Hepatic stellate cell (primary cell): Measurements from ENCODE around the gene SH3PXD2A.
A peak's percentile ranks its signal among the peaks of the same experiment; 100 is the strongest.

Source experiments
- DNase-seq: peaks from one replicate; pipeline ENCODE4 v3.0.0; 2011; ENCODE audit warnings: low spot score

Gene SH3PXD2A

GRCh38 chr10:103811463-103811862 lies 43.9 kb downstream of the SH3PXD2A start:
- no peak for DNase-seq

- DNase-seq = no peak
Observed at GRCh38 chr10:103808780-103809179, 46.6 kb downstream of the SH3PXD2A start.

- no peak for DNase-seq
Observed at GRCh38 chr10:103807996-103808395, 47.4 kb downstream of the SH3PXD2A start.

- DNase-seq = no peak
Observed at GRCh38 chr10:103806395-103807187, 48.8 kb downstream of the SH3PXD2A start.

GRCh38 chr10:103805781-103806180 lies 49.6 kb downstream of the SH3PXD2A start:
- no peak for DNase-seq

- no peak for DNase-seq
Observed at GRCh38 chr10:103804871-103805270, 50.5 kb downstream of the SH3PXD2A start.

- no peak for DNase-seq
Observed at GRCh38 chr10:103803941-103804340, 51.4 kb downstream of the SH3PXD2A start.

- DNase-seq = no peak
Observed at GRCh38 chr10:103802637-103803353, 52.6 kb downstream of the SH3PXD2A start.

- no peak for DNase-seq
Observed at GRCh38 chr10:103802081-103802480, 53.3 kb downstream of the SH3PXD2A start.

- no peak for DNase-seq
Observed at GRCh38 chr10:103800789-103801540, 54.4 kb downstream of the SH3PXD2A start.

GRCh38 chr10:103800089-103800488 lies 55.3 kb downstream of the SH3PXD2A start:
- no peak for DNase-seq

GRCh38 chr10:103799341-103799740 lies 56.0 kb downstream of the SH3PXD2A start:
- no peak for DNase-seq

GRCh38 chr10:103798511-103798910 lies 56.9 kb downstream of the SH3PXD2A start:
- no peak for DNase-seq

GRCh38 chr10:103797857-103798256 lies 57.5 kb downstream of the SH3PXD2A start:
- no peak for DNase-seq

- DNase-seq = no peak
Observed at GRCh38 chr10:103795634-103796270, 59.6 kb downstream of the SH3PXD2A start.

- DNase-seq = no peak
Observed at GRCh38 chr10:103794996-103795395, 60.4 kb downstream of the SH3PXD2A start.

GRCh38 chr10:103793920-103794883 lies 61.2 kb downstream of the SH3PXD2A start:
- DNase-seq = no peak

GRCh38 chr10:103793429-103793828 lies 61.9 kb downstream of the SH3PXD2A start:
- no peak for DNase-seq

GRCh38 chr10:103792547-103792946 lies 62.8 kb downstream of the SH3PXD2A start:
- DNase-seq = peak; percentile 28

- DNase-seq = no peak
Observed at GRCh38 chr10:103791858-103792257, 63.5 kb downstream of the SH3PXD2A start.

- no peak for DNase-seq
Observed at GRCh38 chr10:103791291-103791690, 64.1 kb downstream of the SH3PXD2A start.
